DND-41 (cell line): ENCODE measurements around the gene FGF14.

Experiments
- CTCF ChIP-seq: IDR thresholded peaks from 2 replicates; pipeline ENCODE4 v1.5.1; 2012; ENCODE audit warnings: borderline replicate concordance, low read length, moderate library complexity, mild to moderate bottlenecking; ENCODE audit not compliant: poor library complexity, severe bottlenecking; ENCODE audit errors: extremely low read depth
- EZH2 ChIP-seq: IDR thresholded peaks from 3 replicates; pipeline ENCODE4 v1.6.1; 2012; ENCODE audit warnings: borderline replicate concordance, low read depth, mild to moderate bottlenecking, moderate library complexity, low read length, inconsistent platforms; ENCODE audit not compliant: severe bottlenecking

GRCh38 chr13:102273111-102273510 lies 128.7 kb downstream of the FGF14 start:
- no peak for TF ChIP-seq EZH2
- TF ChIP-seq CTCF = no peak
